NCI-H1048 (cell line): Measurements from ENCODE around the gene ADCY9.
"Not testable (repeated sequence)": the region's sequence is repeated elsewhere in the genome, so short reads cannot be mapped to it uniquely, and the experiment has no call there.

ENCODE experiments used
- DNase-seq: peaks from one replicate; lab custom pipeline; 2025; lab: John Stamatoyannopoulos, UW

ADCY9 gene

GRCh38 chr16:3971706-3972105 lies 144.5 kb downstream of the ADCY9 start:
- DNase-seq: no peak

- no peak for DNase-seq
Measured at GRCh38 chr16:3971261-3971660, 145.0 kb downstream of the ADCY9 start.

GRCh38 chr16:3968551-3968950 lies 147.7 kb downstream of the ADCY9 start:
- no peak for DNase-seq

GRCh38 chr16:3966681-3967080 lies 149.6 kb downstream of the ADCY9 start:
- DNase-seq: no peak

GRCh38 chr16:3965781-3966582 lies 150.3 kb downstream of the ADCY9 start:
- DNase-seq: no peak

GRCh38 chr16:3965306-3965705 lies 150.9 kb downstream of the ADCY9 start:
- no peak for DNase-seq

GRCh38 chr16:3964686-3965290 lies 151.5 kb downstream of the ADCY9 start:
- no peak for DNase-seq

GRCh38 chr16:3963886-3964685 lies 152.2 kb downstream of the ADCY9 start:
- no peak for DNase-seq

- DNase-seq: no peak
Measured at GRCh38 chr16:3963203-3963602, 153.0 kb downstream of the ADCY9 start.

GRCh38 chr16:3961449-3961849 lies 154.8 kb downstream of the ADCY9 start:
- no peak for DNase-seq

GRCh38 chr16:3959926-3960590 lies 156.2 kb downstream of the ADCY9 start:
- DNase-seq: not testable (repeated sequence)

- no peak for DNase-seq
Measured at GRCh38 chr16:3959148-3959547, 157.1 kb downstream of the ADCY9 start.

- DNase-seq: no peak
Measured at GRCh38 chr16:3957344-3957980, 158.8 kb downstream of the ADCY9 start.

GRCh38 chr16:3954411-3954921 lies 161.8 kb downstream of the ADCY9 start:
- DNase-seq: no peak

- no peak for DNase-seq
Measured at GRCh38 chr16:3953728-3954410, 162.4 kb downstream of the ADCY9 start.

- DNase-seq: no peak
Measured at GRCh38 chr16:3952737-3953131, 163.5 kb downstream of the ADCY9 start.

- DNase-seq: no peak
Measured at GRCh38 chr16:3951861-3952736, 164.1 kb downstream of the ADCY9 start.

GRCh38 chr16:3951380-3951779 lies 164.9 kb downstream of the ADCY9 start:
- not testable (repeated sequence) for DNase-seq

- no peak for DNase-seq
Measured at GRCh38 chr16:3950343-3951193, 165.7 kb downstream of the ADCY9 start.
